ENCODE measurements around the gene DOCK2. TPM values are rescaled to one million over a fixed set of nuclear protein-coding genes. Genes with fewer than 3 reads are reported as not detected.

The DOCK2 gene
- total RNA-seq, 1 experiment from 2014 or later = 0.42 TPM

- no TSS peak for BruUV-seq (replicated peaks)
- POLR2A ChIA-PET = interaction anchor here (0.7 to 1.4 kb wide), 2 partner anchors 10 to 95 kb away, joined by 3 to 5 read pairs; no protein-coding TSS in a partner anchor
Observed at GRCh38 chr5:169788168-169788567, 151.1 kb downstream of the DOCK2 start.

GRCh38 chr5:169789417-169789940, 152.4 kb downstream of the DOCK2 start:
- TF ChIP-seq CTCF (IDR thresholded peaks at IDR 0.05; ENCODE audit: unreplicated experiment) = no peak
- BruUV-seq (replicated peaks) = no TSS peak

More at GRCh38 chr5:169788168-169788567, 151.1 kb downstream of the DOCK2 start:
- H3K9me3 Mint-ChIP-seq (ENCODE audit: unreplicated experiment) = no peaks in the 10 kb centered on the region
- peaks cover 22% of the 10 kb centered on the region for H3K4me1 Mint-ChIP-seq (ENCODE audit: insufficient read depth, unreplicated experiment)
- H3K27ac Mint-ChIP-seq (ENCODE audit: low read depth, unreplicated experiment) = peak overlapping the region; percentile 5
- CTCF ChIA-PET = interaction anchor here (0.6 to 1.1 kb wide), 3 partner anchors 15 to 313 kb away, joined by 3 to 4 read pairs (median 4); no protein-coding TSS in a partner anchor
- DNase-seq (ENCODE audit: unreplicated experiment) = peak; percentile 56
- no peaks in the 10 kb centered on the region for H3K36me3 Mint-ChIP-seq (ENCODE audit: insufficient read depth, unreplicated experiment)
- no peak for TF ChIP-seq CTCF (IDR thresholded peaks at IDR 0.05; ENCODE audit: unreplicated experiment)
- intact Hi-C loops (cut with micrococcal nuclease) = no loop called here
- H3K27me3 Mint-ChIP-seq (ENCODE audit: insufficient read depth, unreplicated experiment) = no peaks in the 10 kb centered on the region
- H3K4me3 Mint-ChIP-seq (ENCODE audit: unreplicated experiment) = no peak overlapping the region

GRCh38 chr5:169791251-169791650, 154.2 kb downstream of the DOCK2 start:
- no peak overlapping the region for H3K4me3 Mint-ChIP-seq (ENCODE audit: unreplicated experiment)
- TF ChIP-seq CTCF (IDR thresholded peaks at IDR 0.05; ENCODE audit: unreplicated experiment) = no peak
- peaks cover 15% of the 10 kb centered on the region for H3K4me1 Mint-ChIP-seq (ENCODE audit: insufficient read depth, unreplicated experiment)
- ChIA-PET CTCF (interaction anchor here (0.7 to 3.3 kb wide), 2 partner anchors 189 to 890 kb away, joined by 3 to 17 read pairs; partner anchors contain the start of gene INSYN2B), POLR2A (interaction anchor here (1.0 kb wide), 1 partner anchor 28 kb away, joined by 3 read pairs; no protein-coding TSS in a partner anchor)
- H3K9me3 Mint-ChIP-seq (ENCODE audit: unreplicated experiment) = no peaks in the 10 kb centered on the region
- BruUV-seq (replicated peaks) = no TSS peak
- intact Hi-C loops (cut with micrococcal nuclease) = no loop called here
- H3K36me3 Mint-ChIP-seq (ENCODE audit: insufficient read depth, unreplicated experiment) = no peaks in the 10 kb centered on the region
- no peak overlapping the region for H3K27ac Mint-ChIP-seq (ENCODE audit: low read depth, unreplicated experiment)
- H3K27me3 Mint-ChIP-seq (ENCODE audit: insufficient read depth, unreplicated experiment) = no peaks in the 10 kb centered on the region
- no peak for DNase-seq (ENCODE audit: unreplicated experiment)

More at GRCh38 chr5:169789417-169789940, 152.4 kb downstream of the DOCK2 start:
- intact Hi-C loops (cut with micrococcal nuclease) = no loop called here
- Mint-ChIP-seq H3K4me1 (ENCODE audit: insufficient read depth, unreplicated experiment) (peaks cover 22% of the 10 kb centered on the region), H3K9me3 (ENCODE audit: unreplicated experiment) (no peaks in the 10 kb centered on the region), H3K4me3 (ENCODE audit: unreplicated experiment) (no peak overlapping the region), H3K36me3 (ENCODE audit: insufficient read depth, unreplicated experiment) (no peaks in the 10 kb centered on the region), H3K27ac (ENCODE audit: low read depth, unreplicated experiment) (no peak overlapping the region), H3K27me3 (ENCODE audit: insufficient read depth, unreplicated experiment) (no peaks in the 10 kb centered on the region)
- POLR2A ChIA-PET = no interaction called here
- CTCF ChIA-PET = interaction anchor here (0.8 to 3.3 kb wide), 2 partner anchors 16 to 191 kb away, joined by 5 to 17 read pairs; partner anchors contain the start of gene INSYN2B
- DNase-seq (ENCODE audit: unreplicated experiment) = no peak

GRCh38 chr5:169795338-169795737, 158.3 kb downstream of the DOCK2 start:
- DNase-seq (ENCODE audit: unreplicated experiment) = peak; percentile 58
- Mint-ChIP-seq H3K9me3 (ENCODE audit: unreplicated experiment) (no peaks in the 10 kb centered on the region), H3K4me3 (ENCODE audit: unreplicated experiment) (no peak overlapping the region), H3K36me3 (ENCODE audit: insufficient read depth, unreplicated experiment) (no peaks in the 10 kb centered on the region), H3K27me3 (ENCODE audit: insufficient read depth, unreplicated experiment) (no peaks in the 10 kb centered on the region), H3K27ac (ENCODE audit: low read depth, unreplicated experiment) (no peak overlapping the region), H3K4me1 (ENCODE audit: insufficient read depth, unreplicated experiment) (no peaks in the 10 kb centered on the region)
- TF ChIP-seq CTCF (IDR thresholded peaks at IDR 0.05; ENCODE audit: unreplicated experiment) = no peak
- intact Hi-C loops (cut with micrococcal nuclease) = loop anchor here (5.0 kb wide), 1 partner anchor 187 kb away; the partner anchor contains the start of gene INSYN2B
- CTCF ChIA-PET = interaction anchor here (0.7 to 1.6 kb wide), 2 partner anchors 178 to 185 kb away, joined by 3 to 4 read pairs; partner anchors contain the start of gene INSYN2B
- no TSS peak for BruUV-seq (replicated peaks)
- POLR2A ChIA-PET = interaction anchor here (0.5 to 1.0 kb wide), 2 partner anchors 22 to 1249 kb away, joined by 3 to 4 read pairs; no protein-coding TSS in a partner anchor
